Duodenal mucosa (tissue), 2 donors: ENCODE data around the gene NALCN.

Source experiments
- H3K27ac ChIP-seq: one replicate; pipeline ENCODE4 v1.7.0; 2013; ENCODE audit warnings: low read depth, low read length
- H3K27me3 ChIP-seq, 2 donors: one replicate each; pipeline ENCODE4 v1.7.0; 2013; ENCODE audit warnings: low read length in 2 of 2, control low read depth in 1 of 2; ENCODE audit not compliant: insufficient read depth in 2 of 2, control insufficient read depth in 1 of 2
- H3K36me3 ChIP-seq, 2 donors: one replicate each; pipeline ENCODE4 v1.7.0; 2013; ENCODE audit warnings: low read length in 2 of 2, control low read depth in 1 of 2; ENCODE audit not compliant: insufficient read depth in 2 of 2, control insufficient read depth in 1 of 2
- H3K4me1 ChIP-seq, 2 donors: one replicate each; pipeline ENCODE4 v1.7.0; 2013; ENCODE audit warnings: low read length in 2 of 2, control low read depth in 1 of 2; ENCODE audit not compliant: insufficient read depth in 2 of 2, control insufficient read depth in 1 of 2
- H3K4me3 ChIP-seq, 2 donors: one replicate each; pipeline ENCODE4 v1.7.0; 2013; ENCODE audit warnings: low read length in 2 of 2, low read depth in 1 of 2
- H3K9ac ChIP-seq, 2 donors: one replicate each; pipeline ENCODE4 v1.7.0; 2013; ENCODE audit warnings: low read length in 2 of 2, low read depth in 1 of 2
- H3K9me3 ChIP-seq, 2 donors: one replicate each; pipeline ENCODE4 v1.7.0; 2013; ENCODE audit warnings: low read length in 2 of 2, control low read depth in 1 of 2; ENCODE audit not compliant: control insufficient read depth in 1 of 2

The NALCN gene

DNA sequence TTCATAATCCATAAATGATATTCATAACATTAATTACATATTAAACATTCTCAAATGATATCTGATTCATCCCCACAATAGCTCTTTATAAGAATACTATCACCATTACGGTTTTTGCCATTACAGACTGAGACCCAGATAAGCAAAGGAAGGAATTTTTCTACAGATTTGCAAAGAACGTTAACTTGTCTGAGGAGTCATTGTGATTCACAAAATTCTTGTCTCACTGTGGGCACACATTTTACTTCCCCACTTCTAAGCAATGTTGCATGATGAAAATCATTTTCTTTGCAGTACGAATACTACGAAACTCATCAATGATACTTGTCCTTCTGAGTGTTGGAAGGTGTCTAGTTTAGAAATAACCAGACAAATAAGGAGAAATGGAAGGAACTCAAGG lies 70.1 kb downstream of the NALCN start:
- no peaks in the 10 kb centered on the region for H3K27me3 ChIP-seq
- no peak overlapping the region for H3K27ac ChIP-seq
- no peaks in the 10 kb centered on the region for H3K4me1 ChIP-seq
- H3K9me3 ChIP-seq, result no peaks in the 10 kb centered on the region
- no peak overlapping the region for H3K9ac ChIP-seq
- H3K36me3 ChIP-seq, result no peaks in the 10 kb centered on the region
- H3K4me3 ChIP-seq, result no peak overlapping the region

GRCh38 chr13:101343128-101343787 lies 73.0 kb downstream of the NALCN start:
- no peak overlapping the region for H3K27ac ChIP-seq
- no peak overlapping the region for H3K4me3 ChIP-seq
- H3K4me1 ChIP-seq, result no peaks in the 10 kb centered on the region
- no peaks in the 10 kb centered on the region for H3K9me3 ChIP-seq
- H3K27me3 ChIP-seq, result no peaks in the 10 kb centered on the region
- no peaks in the 10 kb centered on the region for H3K36me3 ChIP-seq
- no peak overlapping the region for H3K9ac ChIP-seq

DNA sequence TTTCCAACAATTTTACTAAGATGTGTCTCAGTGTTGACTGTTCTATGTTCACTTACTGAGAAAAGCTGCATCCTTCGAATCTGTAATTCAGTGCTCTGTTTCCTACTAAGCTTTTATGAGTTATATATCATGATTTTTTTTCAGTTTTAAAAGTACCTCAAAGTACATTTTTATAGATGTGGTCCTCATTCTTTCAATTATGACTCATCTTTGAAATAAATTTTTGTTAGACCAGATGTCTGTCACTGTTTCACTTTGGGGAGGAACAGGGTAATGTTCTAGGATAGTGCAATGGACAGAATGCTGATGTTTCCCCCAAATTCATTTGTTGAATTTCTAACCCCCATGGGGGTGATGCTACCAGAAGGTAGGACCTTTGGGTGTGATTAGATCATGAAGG lies 74.8 kb downstream of the NALCN start:
- no peaks in the 10 kb centered on the region for H3K27me3 ChIP-seq

DNA sequence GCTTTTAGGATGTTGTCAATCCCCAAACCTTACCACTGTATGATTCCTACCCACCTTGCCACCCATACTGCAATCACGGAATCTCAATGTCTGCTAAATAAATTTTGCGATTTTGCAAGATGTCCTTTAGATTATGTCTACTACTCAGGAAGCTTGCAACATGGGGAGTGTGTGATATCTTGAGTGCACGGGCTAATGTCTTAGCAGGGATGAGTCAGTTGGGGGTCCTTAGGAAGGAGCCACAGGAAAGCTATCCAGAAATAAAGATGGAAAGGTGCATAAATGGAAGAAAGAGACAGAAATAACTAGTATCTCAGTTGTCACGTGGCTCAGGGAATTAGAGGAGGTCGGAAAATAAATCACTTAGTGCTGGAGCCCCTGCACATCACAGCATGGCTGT lies 77.1 kb downstream of the NALCN start:
- H3K4me1 ChIP-seq, result no peaks in the 10 kb centered on the region

More for the DNA sequence above, 74.8 kb downstream of the NALCN start:
- Histone ChIP-seq H3K4me3 (no peak overlapping the region), H3K9me3 (no peaks in the 10 kb centered on the region), H3K27ac (no peak overlapping the region), H3K4me1 (no peaks in the 10 kb centered on the region), H3K36me3 (no peaks in the 10 kb centered on the region), H3K9ac (no peak overlapping the region)

GRCh38 chr13:101332583-101332982 lies 83.7 kb downstream of the NALCN start:
- H3K36me3 ChIP-seq, result no peaks in the 10 kb centered on the region
- H3K9ac ChIP-seq, result no peak overlapping the region
- H3K4me3 ChIP-seq, result no peak overlapping the region
- H3K27ac ChIP-seq, result no peak overlapping the region
- no peaks in the 10 kb centered on the region for H3K4me1 ChIP-seq
- H3K27me3 ChIP-seq, result no peaks in the 10 kb centered on the region
- no peaks in the 10 kb centered on the region for H3K9me3 ChIP-seq

More for the DNA sequence above, 77.1 kb downstream of the NALCN start:
- no peak overlapping the region for H3K27ac ChIP-seq
- no peak overlapping the region for H3K9ac ChIP-seq
- no peak overlapping the region for H3K4me3 ChIP-seq
- H3K9me3 ChIP-seq, result no peaks in the 10 kb centered on the region
- no peaks in the 10 kb centered on the region for H3K36me3 ChIP-seq
- no peaks in the 10 kb centered on the region for H3K27me3 ChIP-seq

DNA sequence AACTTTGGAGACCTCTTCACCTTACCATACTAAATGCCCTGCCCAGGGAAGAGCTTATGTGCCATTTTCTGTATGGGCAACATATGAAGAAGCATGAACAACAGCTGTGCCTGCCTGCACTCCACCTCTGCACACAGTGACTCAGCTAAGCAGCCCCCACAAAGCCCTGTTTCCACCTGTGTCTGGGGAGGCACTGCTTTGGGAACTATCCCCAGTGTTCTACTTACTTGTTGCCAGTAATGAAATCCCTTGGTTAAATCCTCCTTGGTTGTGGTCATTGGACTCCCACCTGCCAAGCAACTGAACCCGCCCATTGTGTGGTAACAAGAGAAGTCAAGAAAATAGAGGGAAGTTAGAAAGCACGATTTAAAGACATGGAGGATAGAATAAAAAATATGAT lies 84.6 kb downstream of the NALCN start:
- Histone ChIP-seq H3K27me3 (no peaks in the 10 kb centered on the region), H3K9me3 (no peaks in the 10 kb centered on the region), H3K4me3 (no peak overlapping the region), H3K27ac (no peak overlapping the region), H3K4me1 (no peaks in the 10 kb centered on the region), H3K9ac (no peak overlapping the region), H3K36me3 (no peaks in the 10 kb centered on the region)

DNA sequence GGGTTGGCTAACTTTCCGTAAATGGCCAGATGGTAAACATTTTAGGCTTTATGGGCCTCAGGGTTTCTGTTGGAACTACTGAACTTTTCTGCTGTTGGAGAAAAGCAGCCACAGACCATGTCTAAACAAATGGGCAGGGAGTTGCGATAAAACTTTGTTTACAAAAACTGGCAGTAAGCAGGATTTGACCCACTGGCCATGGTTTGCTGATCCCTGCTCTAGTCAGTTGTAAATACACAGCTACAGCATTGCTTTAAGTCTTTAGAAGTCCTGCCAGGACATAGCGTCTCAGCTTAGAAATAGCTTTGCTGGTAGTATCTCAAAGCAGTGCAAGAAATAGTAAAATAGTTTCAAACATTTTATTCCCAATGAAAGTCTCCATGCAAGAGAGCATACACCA lies 88.4 kb downstream of the NALCN start:
- Histone ChIP-seq H3K4me1 (no peaks in the 10 kb centered on the region), H3K27ac (no peak overlapping the region), H3K9me3 (no peaks in the 10 kb centered on the region), H3K9ac (no peak overlapping the region), H3K27me3 (no peaks in the 10 kb centered on the region), H3K36me3 (no peaks in the 10 kb centered on the region), H3K4me3 (no peak overlapping the region)

DNA sequence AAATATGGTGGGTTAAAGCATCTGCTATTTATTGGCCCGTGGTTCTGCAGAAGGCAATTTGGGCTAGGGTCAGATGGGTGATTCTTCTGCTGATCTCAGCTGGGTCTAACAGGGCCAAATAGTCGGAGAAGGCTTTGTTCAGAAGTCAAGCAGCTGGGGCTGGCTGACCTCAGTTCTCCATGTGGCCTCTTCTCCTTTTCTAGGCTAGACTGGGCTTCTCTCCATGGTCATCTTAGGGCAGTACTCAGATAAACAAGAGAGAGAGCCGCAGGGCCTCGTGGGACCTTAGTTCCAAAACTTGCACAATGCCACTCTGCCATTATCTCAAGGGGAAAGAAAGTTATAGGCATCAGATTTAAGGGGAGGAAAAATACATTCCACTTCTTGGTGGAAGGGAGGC lies 89.6 kb downstream of the NALCN start:
- no peaks in the 10 kb centered on the region for H3K9me3 ChIP-seq
- H3K36me3 ChIP-seq, result no peaks in the 10 kb centered on the region
- no peak overlapping the region for H3K4me3 ChIP-seq
- H3K4me1 ChIP-seq, result no peaks in the 10 kb centered on the region
- H3K27me3 ChIP-seq, result no peaks in the 10 kb centered on the region
- no peak overlapping the region for H3K27ac ChIP-seq
- no peak overlapping the region for H3K9ac ChIP-seq

GRCh38 chr13:101325423-101325822 lies 90.9 kb downstream of the NALCN start:
- H3K9me3 ChIP-seq, result no peaks in the 10 kb centered on the region
- no peak overlapping the region for H3K4me3 ChIP-seq
- H3K36me3 ChIP-seq, result no peaks in the 10 kb centered on the region
- H3K4me1 ChIP-seq, result no peaks in the 10 kb centered on the region
- H3K9ac ChIP-seq, result no peak overlapping the region
- H3K27ac ChIP-seq, result no peak overlapping the region
- H3K27me3 ChIP-seq, result no peaks in the 10 kb centered on the region

- Histone ChIP-seq H3K4me1 (no peaks in the 10 kb centered on the region), H3K9me3 (no peaks in the 10 kb centered on the region), H3K27me3 (no peaks in the 10 kb centered on the region), H3K9ac (no peak overlapping the region), H3K4me3 (no peak overlapping the region), H3K27ac (no peak overlapping the region), H3K36me3 (no peaks in the 10 kb centered on the region)
These were observed 92.7 kb downstream of the NALCN start for GRCh38 chr13:101323601-101324000.
